Measurements from ENCODE around the gene SERP1.
A peak's percentile ranks its signal among the peaks of the same experiment; 100 is the strongest.

Gene SERP1

GRCh38 chr3:150546226-150547044 lies at the start of gene SERP1, which contains the start of gene EIF2A:
TSS of gene SERP1 (minus strand) at chr3:150546496. CDS start at chr3:150546135, 361 bp downstream.
TSS of gene EIF2A (plus strand) at chr3:150546787. CDS start at chr3:150546803, 16 bp downstream.
- DNase-seq, result peak; percentile 93

DNA sequence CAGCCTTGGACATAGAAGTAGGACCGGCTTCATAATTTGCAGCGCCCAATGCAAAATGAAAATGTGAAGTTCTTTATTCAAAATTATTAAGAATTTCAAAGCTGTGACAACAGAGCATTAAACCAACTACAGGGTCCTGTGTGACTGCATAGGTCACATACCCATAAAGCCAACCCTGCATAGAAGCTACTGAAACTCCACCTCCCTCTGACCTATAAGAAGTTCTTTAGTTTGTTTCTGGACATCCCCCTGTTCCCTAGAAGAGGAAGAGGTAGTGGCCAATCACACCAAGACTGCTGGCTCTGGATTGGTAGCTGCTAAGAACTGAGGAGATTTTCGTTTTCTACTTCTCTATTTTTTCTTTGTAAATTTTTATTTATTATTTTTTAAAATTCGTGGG lies 47.9 kb upstream of the SERP1 start:
- DNase-seq, result no peak

GRCh38 chr3:150589759-150590158 lies 43.5 kb upstream of the SERP1 start:
- no peak for DNase-seq

DNA sequence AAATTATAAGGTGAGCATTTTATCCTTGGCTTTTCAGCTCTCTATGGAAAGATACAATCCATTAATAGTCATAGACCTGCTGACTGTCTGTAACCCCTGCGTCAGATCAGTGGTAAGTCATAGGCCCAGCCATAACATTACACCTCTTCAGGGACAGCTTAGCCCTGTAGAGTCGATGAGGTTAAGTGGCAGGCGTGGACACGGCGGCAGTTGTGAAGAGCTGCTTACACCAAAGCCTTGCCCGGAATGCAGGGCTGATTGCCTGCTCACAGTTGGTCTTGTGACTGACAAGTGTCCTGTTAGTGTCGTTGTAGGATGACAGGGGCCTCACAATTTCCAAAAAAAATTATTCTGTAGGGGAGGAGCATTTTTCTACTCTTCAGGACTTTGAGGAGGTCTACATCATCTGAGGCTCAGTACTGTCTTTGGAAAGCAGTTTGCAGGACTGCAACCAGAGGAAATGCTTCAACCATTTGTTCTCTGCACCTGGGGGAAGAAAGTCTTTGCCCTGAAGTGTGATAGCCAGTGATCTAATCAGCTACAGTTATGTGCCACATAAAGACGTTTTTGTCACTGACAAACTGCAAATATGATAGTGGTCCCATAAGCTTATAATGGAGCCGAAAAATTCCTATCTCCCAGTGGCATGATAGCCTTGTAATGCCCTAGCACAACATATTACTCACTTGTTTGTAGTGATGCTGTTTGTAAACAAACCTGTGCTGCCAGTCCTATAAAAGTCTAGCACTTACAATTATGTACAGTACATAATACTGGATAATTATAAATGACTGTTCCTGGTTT lies 41.9 kb upstream of the SERP1 start:
- DNase-seq, result no peak

DNA sequence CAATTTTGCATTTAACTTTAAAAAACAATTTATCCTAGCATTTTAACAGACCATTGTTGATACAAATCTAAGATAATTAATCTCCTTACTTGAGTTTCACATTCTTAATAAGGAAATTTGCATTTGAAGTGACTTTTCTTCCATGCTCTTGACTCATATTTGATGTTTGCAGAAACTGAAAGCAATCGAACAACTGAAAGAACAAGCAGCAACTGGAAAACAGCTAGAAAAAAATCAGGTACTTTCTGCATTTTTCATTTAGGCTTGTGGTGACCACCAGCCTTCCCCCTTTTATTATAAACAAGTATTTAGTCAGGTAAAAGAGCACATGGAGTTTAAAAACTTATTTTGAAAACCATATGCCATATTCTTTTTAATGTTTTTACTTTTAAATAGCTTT lies 36.7 kb upstream of the SERP1 start:
- DNase-seq, result no peak

GRCh38 chr3:150582620-150583019 lies 36.3 kb upstream of the SERP1 start:
- DNase-seq, result no peak

DNA sequence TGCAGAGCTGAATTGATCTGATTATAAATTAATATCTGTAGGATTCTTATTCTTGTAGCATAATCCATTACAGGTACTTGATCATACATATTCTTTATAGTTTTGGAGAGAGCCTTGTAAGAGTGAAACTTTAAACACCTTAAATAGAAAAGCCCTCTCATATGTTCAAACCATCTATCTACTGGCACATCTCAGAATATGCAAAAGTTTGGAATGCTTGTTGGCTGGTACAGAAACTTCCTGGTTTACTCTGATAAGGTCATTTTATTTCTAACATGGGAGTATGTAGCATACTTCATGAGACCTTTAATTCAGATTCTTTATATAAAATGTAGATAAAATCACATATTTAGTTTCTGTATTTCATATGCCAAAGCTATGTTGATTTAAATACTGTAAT lies 34.9 kb upstream of the SERP1 start:
- DNase-seq, result no peak

GRCh38 chr3:150577855-150578254 lies 31.6 kb upstream of the SERP1 start:
- DNase-seq, result no peak

DNA sequence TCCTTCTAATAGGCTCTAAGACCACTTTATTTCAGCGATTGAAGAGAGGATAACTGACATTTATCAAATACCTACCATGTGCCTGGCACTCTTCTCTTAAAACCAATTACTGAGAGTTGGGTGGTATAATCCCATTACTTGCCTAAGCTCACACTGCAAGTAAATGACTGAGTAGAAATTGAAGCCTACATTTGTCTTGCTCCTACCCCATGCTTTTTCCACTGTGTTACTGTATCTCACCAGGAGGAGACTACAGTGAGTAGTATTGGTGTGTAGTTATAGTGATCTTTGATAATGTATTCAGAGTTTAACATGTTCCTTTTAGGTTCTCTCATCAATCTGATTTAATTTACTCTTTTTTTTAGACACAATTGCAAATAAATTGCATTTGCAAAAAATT lies 21.0 kb upstream of the SERP1 start:
- no peak for DNase-seq

DNA sequence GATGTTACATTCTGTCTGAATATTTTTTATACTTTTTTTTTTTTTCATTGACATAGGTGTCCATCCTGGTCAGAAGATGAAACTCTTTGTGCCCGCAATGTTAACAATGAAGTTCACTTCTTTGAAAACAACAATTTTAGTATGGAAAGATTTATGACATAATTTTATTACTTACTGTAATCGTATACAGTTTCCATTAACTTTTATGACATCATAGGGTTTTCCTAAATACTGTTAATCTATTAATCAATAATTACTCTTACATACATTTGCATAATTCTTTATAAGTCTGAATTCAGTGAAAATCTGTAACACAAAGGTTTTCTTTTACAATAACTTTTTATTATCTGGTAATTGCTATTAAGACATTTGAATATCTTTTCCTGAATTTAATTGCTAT lies 17.9 kb upstream of the SERP1 start:
- no peak for DNase-seq

- DNase-seq, result no peak
These were observed 11.4 kb upstream of the SERP1 start for GRCh38 chr3:150557725-150558124.

GRCh38 chr3:150556792-150557191 lies 10.5 kb upstream of the SERP1 start:
- DNase-seq, result no peak

DNA sequence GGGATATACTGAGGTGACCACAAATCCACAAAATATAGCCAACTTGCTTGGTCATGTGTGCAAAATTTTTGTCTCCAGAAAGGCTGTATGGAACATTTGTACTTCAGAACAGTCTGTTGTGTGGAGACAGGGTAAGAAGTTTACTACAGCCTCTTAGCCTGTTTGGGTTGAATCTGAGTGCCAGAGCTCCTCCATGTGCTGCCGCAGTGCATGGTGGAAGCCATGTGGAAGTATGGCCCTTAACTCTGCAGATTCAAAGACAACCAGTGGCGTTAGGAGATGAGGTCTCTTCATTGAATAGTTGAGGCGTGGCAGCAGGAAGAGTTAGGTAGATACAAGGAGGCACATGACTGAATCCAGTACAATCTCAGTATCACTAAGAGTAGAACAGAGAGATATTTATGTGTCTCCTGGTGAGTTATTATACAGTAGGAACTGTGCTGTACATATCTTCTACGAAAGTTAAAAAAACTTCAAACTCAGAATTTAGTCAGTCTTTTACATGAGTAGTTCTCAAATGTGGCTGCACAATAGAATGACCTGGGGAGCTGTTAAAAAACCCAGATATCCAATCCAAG lies 9.7 kb upstream of the SERP1 start:
- no peak for DNase-seq

GRCh38 chr3:150547045-150547741 lies 897 bp upstream of the SERP1 start:
- DNase-seq, result no peak

DNA sequence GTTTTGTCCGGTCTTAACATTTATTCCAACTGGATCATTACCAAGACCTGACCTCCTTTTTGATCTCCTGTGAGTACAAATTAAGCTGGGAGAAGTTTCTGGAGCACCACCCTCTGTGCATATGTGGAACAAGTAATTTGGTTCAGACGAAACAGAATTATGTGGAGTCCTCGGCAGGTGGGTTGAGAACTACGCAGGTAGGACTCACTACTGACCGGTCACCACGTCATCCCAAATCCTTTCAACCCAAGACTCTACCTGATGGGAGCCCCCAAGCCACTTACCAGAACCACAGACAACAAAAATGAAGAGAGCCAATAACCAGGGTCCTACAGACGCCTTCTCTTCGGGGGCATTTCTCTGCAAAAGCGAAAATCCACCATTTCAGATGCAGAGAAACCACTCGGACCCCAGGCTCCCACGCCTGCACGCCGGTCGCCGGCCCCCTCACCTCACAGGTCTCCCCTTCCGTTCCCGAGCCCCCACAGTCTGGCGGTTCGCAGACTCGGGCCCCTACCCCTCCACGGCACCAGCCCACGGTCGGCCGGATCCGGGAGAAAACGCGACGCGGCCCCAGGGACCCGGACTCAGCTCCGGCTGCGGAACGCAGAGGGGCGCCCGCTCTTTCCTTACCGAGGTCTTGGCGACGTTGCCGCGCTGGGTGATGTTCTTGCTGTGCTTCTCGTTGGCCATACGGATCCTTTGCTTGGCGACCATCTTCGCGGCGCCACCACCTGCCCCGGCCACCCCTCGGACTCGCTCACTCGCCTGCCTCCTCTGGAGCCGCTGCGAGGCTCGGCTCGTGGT lies 674 bp downstream of the SERP1 start:
- peak; percentile 4 for DNase-seq

DNA sequence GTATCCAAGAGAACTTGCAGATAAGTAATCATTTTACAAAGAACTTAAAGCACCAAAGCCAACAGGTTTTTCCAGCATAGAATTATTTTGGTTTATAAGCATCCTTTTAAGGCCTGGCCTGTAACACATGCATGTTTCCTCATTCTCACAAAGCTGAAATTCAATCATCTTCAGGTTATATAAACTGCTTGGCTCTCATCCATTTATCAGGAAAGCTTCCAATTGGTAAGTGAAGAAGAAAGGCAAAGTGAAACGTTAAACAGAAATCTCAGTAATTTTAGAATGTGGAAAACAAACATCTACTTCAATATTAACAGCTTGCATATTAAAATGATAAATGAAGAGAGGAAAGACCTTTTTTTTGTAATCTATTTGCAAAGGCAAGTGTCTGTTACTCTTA lies 1.6 kb downstream of the SERP1 start:
- peak; percentile 26 for DNase-seq

DNA sequence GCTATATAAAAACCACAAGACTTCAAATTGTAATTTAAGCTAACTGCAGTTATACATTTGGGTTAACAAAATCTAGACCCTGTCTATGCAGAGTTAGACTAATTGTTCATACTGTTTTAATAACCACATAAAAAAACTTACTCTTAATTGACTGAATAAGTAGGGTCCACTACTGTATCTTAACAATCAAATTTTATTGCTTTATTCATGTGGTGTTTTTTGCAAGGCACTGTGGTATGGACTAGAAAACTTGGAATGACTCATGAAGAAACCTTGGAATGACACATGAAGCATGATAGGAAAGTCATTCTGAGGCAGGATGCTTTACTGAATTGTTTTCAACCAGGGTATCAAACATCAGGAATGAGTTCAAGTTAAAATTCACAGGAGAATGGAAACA lies 2.3 kb downstream of the SERP1 start:
- DNase-seq, result no peak

GRCh38 chr3:150543531-150543930 lies 2.8 kb downstream of the SERP1 start:
- no peak for DNase-seq

DNA sequence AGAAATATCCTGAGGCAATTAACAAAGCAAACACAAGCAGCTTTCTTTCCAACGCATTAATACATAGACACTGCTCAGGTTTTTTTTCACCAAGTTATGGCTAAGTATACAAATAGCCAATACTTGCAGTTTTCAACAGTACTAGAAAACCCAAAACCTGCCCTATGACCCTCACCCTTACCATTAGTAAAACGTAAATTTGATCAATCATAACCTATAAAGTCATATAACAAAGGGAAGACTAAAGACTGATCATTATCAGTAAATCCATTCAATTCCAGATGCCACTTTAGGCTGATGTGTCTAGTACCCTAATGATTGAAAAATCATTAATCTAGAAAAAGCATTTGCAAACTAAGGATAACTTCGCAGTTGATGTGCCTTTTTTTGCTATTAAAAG lies 3.2 kb downstream of the SERP1 start:
- DNase-seq, result no peak

DNA sequence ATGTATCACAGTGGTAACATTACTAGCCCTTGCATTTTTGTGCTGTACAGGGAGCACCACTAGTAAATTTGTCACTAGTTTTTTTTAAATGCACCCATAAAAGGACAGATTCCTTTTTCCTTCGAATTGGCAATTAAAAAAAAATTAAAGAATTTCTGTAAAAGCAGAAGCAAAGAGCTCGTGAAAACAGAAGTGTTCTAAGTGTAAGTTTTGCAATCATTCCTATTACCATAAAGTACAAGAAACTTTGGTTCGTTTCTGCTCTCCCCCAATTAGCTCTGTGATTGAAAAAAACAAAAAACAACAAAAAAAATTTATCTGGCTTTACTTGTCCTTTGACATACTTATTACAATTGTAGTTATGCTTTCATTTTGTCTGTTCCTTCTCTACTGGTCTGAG lies 5.3 kb downstream of the SERP1 start:
- DNase-seq, result no peak

- no peak for DNase-seq
These were observed 6.0 kb downstream of the SERP1 start for GRCh38 chr3:150540297-150540696.
